ENCODE results near the gene MGRN1. TPM values are rescaled to one million over a fixed set of nuclear protein-coding genes. Genes with fewer than 3 reads are reported as not detected.

Gene MGRN1
- total and polyA plus RNA-seq, 2 donors from 2014 or later, result 19.7 to 90.8 TPM

DNA sequence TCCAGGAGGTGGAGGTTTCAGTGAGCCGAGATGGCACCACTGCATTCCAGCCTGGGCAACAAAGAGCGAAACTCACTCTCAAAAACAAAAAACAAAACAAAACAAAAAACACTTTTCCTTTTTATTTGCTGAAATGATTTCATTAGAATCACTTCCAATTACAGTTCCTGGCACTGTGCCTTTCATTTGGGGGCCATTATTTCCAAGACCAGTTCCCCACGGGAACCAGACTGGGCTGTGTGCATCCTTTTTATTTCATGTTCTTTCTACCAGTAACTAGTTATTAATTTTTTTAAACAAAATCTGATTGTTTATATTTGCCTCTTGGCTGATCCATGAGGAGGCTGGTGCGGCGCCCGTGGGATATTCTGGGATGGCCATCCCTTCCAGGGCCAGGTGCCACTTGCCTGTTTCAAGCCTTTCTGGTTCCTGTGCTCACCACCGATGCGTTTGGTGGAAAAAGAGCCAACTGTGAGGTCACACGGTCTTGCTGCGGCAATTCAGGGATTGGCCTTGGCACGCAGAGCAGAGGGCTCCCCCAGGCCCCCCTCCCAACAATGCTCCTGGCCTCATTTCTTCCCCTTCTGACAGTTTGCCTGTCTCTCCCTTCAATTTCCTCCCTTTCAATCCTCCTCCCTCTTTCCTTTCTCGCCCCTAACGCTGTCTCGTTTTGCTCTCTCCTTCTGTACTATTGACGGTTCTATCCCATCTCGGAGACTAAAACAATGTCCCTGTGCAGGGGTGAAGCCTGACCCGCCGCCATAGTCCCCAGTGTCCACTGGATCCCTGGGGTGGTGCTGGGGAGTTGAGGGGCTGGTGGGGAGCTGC lies 23.4 kb upstream of the MGRN1 start:
- no peak for FAIRE-seq
- TF ChIP-seq, protein P1, sequence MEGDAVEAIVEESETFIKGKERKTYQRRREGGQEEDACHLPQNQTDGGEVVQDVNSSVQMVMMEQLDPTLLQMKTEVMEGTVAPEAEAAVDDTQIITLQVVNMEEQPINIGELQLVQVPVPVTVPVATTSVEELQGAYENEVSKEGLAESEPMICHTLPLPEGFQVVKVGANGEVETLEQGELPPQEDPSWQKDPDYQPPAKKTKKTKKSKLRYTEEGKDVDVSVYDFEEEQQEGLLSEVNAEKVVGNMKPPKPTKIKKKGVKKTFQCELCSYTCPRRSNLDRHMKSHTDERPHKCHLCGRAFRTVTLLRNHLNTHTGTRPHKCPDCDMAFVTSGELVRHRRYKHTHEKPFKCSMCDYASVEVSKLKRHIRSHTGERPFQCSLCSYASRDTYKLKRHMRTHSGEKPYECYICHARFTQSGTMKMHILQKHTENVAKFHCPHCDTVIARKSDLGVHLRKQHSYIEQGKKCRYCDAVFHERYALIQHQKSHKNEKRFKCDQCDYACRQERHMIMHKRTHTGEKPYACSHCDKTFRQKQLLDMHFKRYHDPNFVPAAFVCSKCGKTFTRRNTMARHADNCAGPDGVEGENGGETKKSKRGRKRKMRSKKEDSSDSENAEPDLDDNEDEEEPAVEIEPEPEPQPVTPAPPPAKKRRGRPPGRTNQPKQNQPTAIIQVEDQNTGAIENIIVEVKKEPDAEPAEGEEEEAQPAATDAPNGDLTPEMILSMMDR (IDR thresholded peaks at IDR 0.05; ENCODE audit: borderline replicate concordance, extremely low read depth, insufficient read depth), result no peak

DNA sequence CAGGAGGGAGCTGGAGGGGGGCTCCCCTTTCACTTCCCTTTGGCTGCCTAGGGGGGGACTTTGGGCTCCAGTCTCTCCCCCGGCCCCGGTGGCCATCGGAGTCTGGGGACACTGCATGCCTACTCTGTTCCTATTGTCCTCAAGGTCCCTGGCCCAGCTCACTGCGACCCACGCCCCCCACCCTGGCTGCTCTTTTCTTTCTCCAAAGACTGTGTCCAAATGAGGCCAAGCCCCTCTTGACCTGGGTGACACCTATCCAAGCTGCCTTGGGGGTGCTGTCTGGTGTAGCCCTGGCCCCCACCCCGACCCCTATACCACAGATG lies 22.8 kb upstream of the MGRN1 start:
- FAIRE-seq, result no peak
- no peak overlapping the region for H3K4me3 ChIP-seq (ENCODE audit: low read length in 3 of 3)

More for the DNA sequence above, 23.4 kb upstream of the MGRN1 start:
- intact Hi-C loops (cut with DNase I), result no loop called here
- no peaks in the 10 kb centered on the region for H3K9me3 ChIP-seq (ENCODE audit: control insufficient read depth in 2 of 3, insufficient read depth in 1 of 3, low read length in 3 of 3)
- no peaks in the 10 kb centered on the region for H3K36me3 ChIP-seq (ENCODE audit: control insufficient read depth in 2 of 3, insufficient read depth in 3 of 3, low read length in 3 of 3)
- H3K9ac ChIP-seq (ENCODE audit: low read length in 3 of 3), result peak overlapping the region in 1 of 3 donors; percentile 19
- no peaks in the 10 kb centered on the region for H3K27me3 ChIP-seq (ENCODE audit: control insufficient read depth, insufficient read depth, low read length)
- peaks cover 0 to 18% (median 6%) of the 10 kb centered on the region in 3 donors for H3K4me1 ChIP-seq (ENCODE audit: control insufficient read depth in 2 of 3, insufficient read depth in 2 of 3, low read depth in 1 of 3, low read length in 3 of 3)
- no peak overlapping the region for H3K27ac ChIP-seq (ENCODE audit: low read depth in 2 of 2, low read length in 2 of 2)
- no peak overlapping the region for H3K4me3 ChIP-seq (ENCODE audit: low read length in 3 of 3)
- DNase-seq, result peak in 2 of 5 donors; percentile 36 to 37

DNA sequence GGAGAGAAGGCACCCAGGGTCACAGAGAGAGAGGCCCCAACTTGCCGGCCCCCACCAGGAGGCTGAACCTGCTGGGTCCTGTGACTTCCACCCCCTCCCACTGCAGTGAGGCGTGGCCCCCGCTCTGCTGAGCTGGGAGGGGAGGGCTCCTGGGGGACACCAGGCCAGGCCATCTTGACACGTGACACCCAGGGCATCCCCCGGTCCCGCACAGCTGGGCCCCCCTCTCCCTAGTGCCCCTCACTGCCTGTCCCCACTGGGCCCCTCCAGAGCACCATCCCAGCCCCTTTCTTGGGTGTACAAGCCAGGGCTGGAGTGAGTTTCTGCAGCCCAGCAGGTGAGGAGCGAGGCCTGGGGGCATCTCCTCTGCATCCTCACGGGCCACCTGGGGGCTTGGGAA lies 22.3 kb upstream of the MGRN1 start:
- Histone ChIP-seq H3K4me1 (ENCODE audit: control insufficient read depth in 2 of 3, insufficient read depth in 2 of 3, low read depth in 1 of 3, low read length in 3 of 3) (peaks cover 0 to 18% (median under 1%) of the 10 kb centered on the region in 3 donors), H3K36me3 (ENCODE audit: control insufficient read depth in 2 of 3, insufficient read depth in 3 of 3, low read length in 3 of 3) (no peaks in the 10 kb centered on the region), H3K27ac (ENCODE audit: low read depth in 2 of 2, low read length in 2 of 2) (no peak overlapping the region), H3K4me3 (ENCODE audit: low read length in 3 of 3) (no peak overlapping the region), H3K27me3 (ENCODE audit: control insufficient read depth, insufficient read depth, low read length) (no peaks in the 10 kb centered on the region), H3K9me3 (ENCODE audit: control insufficient read depth in 2 of 3, insufficient read depth in 1 of 3, low read length in 3 of 3) (no peaks in the 10 kb centered on the region), H3K9ac (ENCODE audit: low read length in 3 of 3) (no peak overlapping the region)
- intact Hi-C loops (cut with DNase I), result no loop called here
- FAIRE-seq (no peak), DNase-seq (peak in 1 of 5 donors; percentile 59)
- TF ChIP-seq, protein P1 (IDR thresholded peaks at IDR 0.05; ENCODE audit: borderline replicate concordance, extremely low read depth, insufficient read depth), result no peak

More for the DNA sequence above, 22.8 kb upstream of the MGRN1 start:
- Histone ChIP-seq H3K36me3 (ENCODE audit: control insufficient read depth in 2 of 3, insufficient read depth in 3 of 3, low read length in 3 of 3) (no peaks in the 10 kb centered on the region), H3K9me3 (ENCODE audit: control insufficient read depth in 2 of 3, insufficient read depth in 1 of 3, low read length in 3 of 3) (no peaks in the 10 kb centered on the region), H3K27me3 (ENCODE audit: control insufficient read depth, insufficient read depth, low read length) (no peaks in the 10 kb centered on the region), H3K27ac (ENCODE audit: low read depth in 2 of 2, low read length in 2 of 2) (no peak overlapping the region), H3K4me1 (ENCODE audit: control insufficient read depth in 2 of 3, insufficient read depth in 2 of 3, low read depth in 1 of 3, low read length in 3 of 3) (peaks cover 0 to 19% (median 3%) of the 10 kb centered on the region in 3 donors), H3K9ac (ENCODE audit: low read length in 3 of 3) (no peak overlapping the region)
- peak in 1 of 5 donors; percentile 49 for DNase-seq
- intact Hi-C loops (cut with DNase I), result no loop called here
- TF ChIP-seq, protein P1 (IDR thresholded peaks at IDR 0.05; ENCODE audit: borderline replicate concordance, extremely low read depth, insufficient read depth), result no peak

Measured in kidney (tissue), 14 donors.